ENCODE data around the gene DOHH. TPM values are rescaled to one million over a fixed set of nuclear protein-coding genes. Genes with fewer than 3 reads are reported as not detected.
A peak's percentile ranks its signal among the peaks of the same experiment; 100 is the strongest.

The DOHH gene
- polyA plus RNA-seq, 1 donor (not counting 4 experiments of a cell fraction or from before 2014, with no cell fraction given), result 4.2 TPM

- H2AFZ ChIP-seq (ENCODE audit: control insufficient read depth, low read length), result peak overlapping the region; percentile 99
- H3K9me1 ChIP-seq (ENCODE audit: control insufficient read depth, extremely low read depth, insufficient read depth, low read length), result peaks cover 3% of the 10 kb centered on the region
- TF ChIP-seq, protein P1, sequence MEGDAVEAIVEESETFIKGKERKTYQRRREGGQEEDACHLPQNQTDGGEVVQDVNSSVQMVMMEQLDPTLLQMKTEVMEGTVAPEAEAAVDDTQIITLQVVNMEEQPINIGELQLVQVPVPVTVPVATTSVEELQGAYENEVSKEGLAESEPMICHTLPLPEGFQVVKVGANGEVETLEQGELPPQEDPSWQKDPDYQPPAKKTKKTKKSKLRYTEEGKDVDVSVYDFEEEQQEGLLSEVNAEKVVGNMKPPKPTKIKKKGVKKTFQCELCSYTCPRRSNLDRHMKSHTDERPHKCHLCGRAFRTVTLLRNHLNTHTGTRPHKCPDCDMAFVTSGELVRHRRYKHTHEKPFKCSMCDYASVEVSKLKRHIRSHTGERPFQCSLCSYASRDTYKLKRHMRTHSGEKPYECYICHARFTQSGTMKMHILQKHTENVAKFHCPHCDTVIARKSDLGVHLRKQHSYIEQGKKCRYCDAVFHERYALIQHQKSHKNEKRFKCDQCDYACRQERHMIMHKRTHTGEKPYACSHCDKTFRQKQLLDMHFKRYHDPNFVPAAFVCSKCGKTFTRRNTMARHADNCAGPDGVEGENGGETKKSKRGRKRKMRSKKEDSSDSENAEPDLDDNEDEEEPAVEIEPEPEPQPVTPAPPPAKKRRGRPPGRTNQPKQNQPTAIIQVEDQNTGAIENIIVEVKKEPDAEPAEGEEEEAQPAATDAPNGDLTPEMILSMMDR (optimal IDR thresholded peaks at IDR 0.05 in 1 of 3, IDR thresholded peaks at IDR 0.05 in 1 of 3, conservative IDR thresholded peaks at IDR 0.05 in 1 of 3; ENCODE audit: extremely low read depth in 1 of 3, insufficient read depth in 2 of 3, low read length in 3 of 3), result no peak
- no peak for TF ChIP-seq EZH2 (IDR thresholded peaks at IDR 0.05; ENCODE audit: low read length)
- H4K20me1 ChIP-seq (ENCODE audit: control insufficient read depth, extremely low read depth, insufficient read depth, low read length), result no peaks in the 10 kb centered on the region
- H3K9ac ChIP-seq (ENCODE audit: control insufficient read depth, extremely low read depth, insufficient read depth, low read length), result peak overlapping the region; percentile 99
- H3K4me1 ChIP-seq (ENCODE audit: control insufficient read depth, extremely low read depth, insufficient read depth, low read length), result peaks cover 8% of the 10 kb centered on the region
- H3K4me3 ChIP-seq (ENCODE audit: control insufficient read depth in 2 of 3, extremely low read depth in 1 of 3, insufficient read depth in 2 of 3, low read depth in 1 of 3, low read length in 3 of 3), result peak overlapping the region; percentile 78 to 99 (median 97)
- H3K4me2 ChIP-seq (ENCODE audit: control insufficient read depth, extremely low read depth, insufficient read depth, low read depth, low read length), result peak overlapping the region; percentile 92
- H3K27me3 ChIP-seq (ENCODE audit: control insufficient read depth, extremely low read depth, insufficient read depth, low read length), result no peaks in the 10 kb centered on the region
- no peaks in the 10 kb centered on the region for H3K9me3 ChIP-seq (ENCODE audit: control insufficient read depth, low read depth, low read length)
- H3K79me2 ChIP-seq (ENCODE audit: control insufficient read depth, insufficient read depth, low read length), result peaks cover 30% of the 10 kb centered on the region
- no peak for FAIRE-seq
- DNase-seq (ENCODE audit: low read depth, low spot score), result no peak
- dilution Hi-C loops (cut with MboI; ENCODE audit: extremely low pct_ligation_motif_present, low sequenced_read_pairs), result no loop called here
- H3K27ac ChIP-seq (ENCODE audit: control insufficient read depth, insufficient read depth, low read length), result peak overlapping the region; percentile 99
- H3K36me3 ChIP-seq (ENCODE audit: control insufficient read depth in 2 of 2, extremely low read depth in 1 of 2, insufficient read depth in 2 of 2, low read length in 2 of 2), result peaks cover 4 to 13% of the 10 kb centered on the region in 2 experiments
These were observed 591 bp downstream of the DOHH start for GRCh38 chr19:3499738-3500428.

- H3K9me1 ChIP-seq (ENCODE audit: control insufficient read depth, extremely low read depth, insufficient read depth, low read length), result peaks cover 5% of the 10 kb centered on the region
- H3K9me3 ChIP-seq (ENCODE audit: control insufficient read depth, low read depth, low read length), result no peaks in the 10 kb centered on the region
- TF ChIP-seq, protein P1 (optimal IDR thresholded peaks at IDR 0.05 in 1 of 3, IDR thresholded peaks at IDR 0.05 in 1 of 3, conservative IDR thresholded peaks at IDR 0.05 in 1 of 3; ENCODE audit: extremely low read depth in 1 of 3, insufficient read depth in 2 of 3, low read length in 3 of 3), result no peak
- TF ChIP-seq EZH2 (IDR thresholded peaks at IDR 0.05; ENCODE audit: low read length), result no peak
- dilution Hi-C loops (cut with MboI; ENCODE audit: extremely low pct_ligation_motif_present, low sequenced_read_pairs), result no loop called here
- no peak overlapping the region for H3K4me3 ChIP-seq (ENCODE audit: control insufficient read depth in 2 of 3, extremely low read depth in 1 of 3, insufficient read depth in 2 of 3, low read depth in 1 of 3, low read length in 3 of 3)
- no peak overlapping the region for H3K4me2 ChIP-seq (ENCODE audit: control insufficient read depth, extremely low read depth, insufficient read depth, low read depth, low read length)
- no peak for DNase-seq (ENCODE audit: low read depth, low spot score)
- no peaks in the 10 kb centered on the region for H3K27me3 ChIP-seq (ENCODE audit: control insufficient read depth, extremely low read depth, insufficient read depth, low read length)
- H3K36me3 ChIP-seq (ENCODE audit: control insufficient read depth in 2 of 2, extremely low read depth in 1 of 2, insufficient read depth in 2 of 2, low read length in 2 of 2), result peaks cover 4 to 19% of the 10 kb centered on the region in 2 experiments
- H3K79me2 ChIP-seq (ENCODE audit: control insufficient read depth, insufficient read depth, low read length), result peaks cover 30% of the 10 kb centered on the region
- no peak for FAIRE-seq
- no peak overlapping the region for H2AFZ ChIP-seq (ENCODE audit: control insufficient read depth, low read length)
- no peak overlapping the region for H3K9ac ChIP-seq (ENCODE audit: control insufficient read depth, extremely low read depth, insufficient read depth, low read length)
- no peak overlapping the region for H3K27ac ChIP-seq (ENCODE audit: control insufficient read depth, insufficient read depth, low read length)
- H3K4me1 ChIP-seq (ENCODE audit: control insufficient read depth, extremely low read depth, insufficient read depth, low read length), result peaks cover 8% of the 10 kb centered on the region
- H4K20me1 ChIP-seq (ENCODE audit: control insufficient read depth, extremely low read depth, insufficient read depth, low read length), result no peaks in the 10 kb centered on the region
These were observed 2.5 kb downstream of the DOHH start for GRCh38 chr19:3497757-3498520.

Data from keratinocyte (primary cell).